ENCODE data around the gene HS3ST3A1. TPM values are rescaled to one million over a fixed set of nuclear protein-coding genes. Genes with fewer than 3 reads are reported as not detected.

Gene HS3ST3A1
- total and polyA plus RNA-seq, 2 of the 8 experiments (the other 6 are each of a cell fraction or from before 2014, with no cell fraction given): 5.4 to 5.7 TPM

- TF ChIP-seq EZH2 (IDR thresholded peaks at IDR 0.05; ENCODE audit: low read depth, low read length, severe bottlenecking): no peak
- TF ChIP-seq MAX (IDR thresholded peaks at IDR 0.05): no peak
These were observed 43.1 kb downstream of the HS3ST3A1 start (continued) for GRCh38 chr17:13558588-13558987.
